ENCODE results near the gene ALAS1.

The ALAS1 gene

GRCh38 chr3:52178537-52178936, 19.4 kb upstream of the ALAS1 start:
- no peak overlapping the region for H2AFZ ChIP-seq (ENCODE audit: low read depth)
- H3K27ac ChIP-seq: no peak overlapping the region
- TF ChIP-seq CTCF (conservative IDR thresholded peaks at IDR 0.05; ENCODE audit: low read depth, low read length): no peak
- H3K4me2 ChIP-seq: no peak overlapping the region
- no peak overlapping the region for H3K9ac ChIP-seq
- no peaks in the 10 kb centered on the region for H3K79me2 ChIP-seq (ENCODE audit: insufficient read depth, low read depth)
- H3K4me3 ChIP-seq (IDR thresholded peaks at IDR 0.05; ENCODE audit: insufficient read depth, low read depth, low read length): no peak overlapping the region
- H3K27me3 ChIP-seq (ENCODE audit: insufficient read depth, low read depth): no peaks in the 10 kb centered on the region
- no peaks in the 10 kb centered on the region for H3K4me1 ChIP-seq (ENCODE audit: low read depth, poor library complexity, severe bottlenecking)
- H4K20me1 ChIP-seq (ENCODE audit: insufficient read depth): no peaks in the 10 kb centered on the region
- no peaks in the 10 kb centered on the region for H3K36me3 ChIP-seq (ENCODE audit: insufficient read depth)

GRCh38 chr3:52181543-52181942, 16.4 kb upstream of the ALAS1 start:
- no peaks in the 10 kb centered on the region for H3K27me3 ChIP-seq (ENCODE audit: insufficient read depth, low read depth)
- no peak overlapping the region for H3K9ac ChIP-seq
- H2AFZ ChIP-seq (ENCODE audit: low read depth): no peak overlapping the region
- H3K27ac ChIP-seq: no peak overlapping the region
- TF ChIP-seq CTCF (conservative IDR thresholded peaks at IDR 0.05; ENCODE audit: low read depth, low read length): no peak
- no peak overlapping the region for H3K4me3 ChIP-seq (IDR thresholded peaks at IDR 0.05; ENCODE audit: insufficient read depth, low read depth, low read length)
- H3K79me2 ChIP-seq (ENCODE audit: insufficient read depth, low read depth): no peaks in the 10 kb centered on the region
- H3K4me2 ChIP-seq: no peak overlapping the region
- H3K36me3 ChIP-seq (ENCODE audit: insufficient read depth): no peaks in the 10 kb centered on the region
- H3K4me1 ChIP-seq (ENCODE audit: low read depth, poor library complexity, severe bottlenecking): no peaks in the 10 kb centered on the region
- no peaks in the 10 kb centered on the region for H4K20me1 ChIP-seq (ENCODE audit: insufficient read depth)

GRCh38 chr3:52182196-52182595, 15.8 kb upstream of the ALAS1 start:
- Histone ChIP-seq H3K4me3 (IDR thresholded peaks at IDR 0.05; ENCODE audit: insufficient read depth, low read depth, low read length) (no peak overlapping the region), H3K4me1 (ENCODE audit: low read depth, poor library complexity, severe bottlenecking) (no peaks in the 10 kb centered on the region), H3K9ac (no peak overlapping the region), H2AFZ (ENCODE audit: low read depth) (no peak overlapping the region), H3K4me2 (no peak overlapping the region), H3K27me3 (ENCODE audit: insufficient read depth, low read depth) (no peaks in the 10 kb centered on the region), H3K36me3 (ENCODE audit: insufficient read depth) (no peaks in the 10 kb centered on the region), H3K27ac (no peak overlapping the region), H3K79me2 (ENCODE audit: insufficient read depth, low read depth) (no peaks in the 10 kb centered on the region), H4K20me1 (ENCODE audit: insufficient read depth) (no peaks in the 10 kb centered on the region)
- no peak for TF ChIP-seq CTCF (conservative IDR thresholded peaks at IDR 0.05; ENCODE audit: low read depth, low read length)

GRCh38 chr3:52182691-52183090, 15.3 kb upstream of the ALAS1 start:
- Histone ChIP-seq H3K4me2 (no peak overlapping the region), H3K36me3 (ENCODE audit: insufficient read depth) (no peaks in the 10 kb centered on the region), H3K4me3 (IDR thresholded peaks at IDR 0.05; ENCODE audit: insufficient read depth, low read depth, low read length) (no peak overlapping the region), H3K27ac (no peak overlapping the region), H3K9ac (no peak overlapping the region), H3K27me3 (ENCODE audit: insufficient read depth, low read depth) (no peaks in the 10 kb centered on the region), H3K4me1 (ENCODE audit: low read depth, poor library complexity, severe bottlenecking) (no peaks in the 10 kb centered on the region), H2AFZ (ENCODE audit: low read depth) (no peak overlapping the region), H3K79me2 (ENCODE audit: insufficient read depth, low read depth) (no peaks in the 10 kb centered on the region), H4K20me1 (ENCODE audit: insufficient read depth) (no peaks in the 10 kb centered on the region)
- no peak for TF ChIP-seq CTCF (conservative IDR thresholded peaks at IDR 0.05; ENCODE audit: low read depth, low read length)

Data from KMS-11 (cell line).